Type B pancreatic cell (in vitro differentiated cells): Measurements from ENCODE around the gene FOXN4. TPM values are rescaled to one million over a fixed set of nuclear protein-coding genes. Genes with fewer than 3 reads are reported as not detected.

Source experiments
- DNase-seq: peaks from one replicate; pipeline ENCODE4 v3.0.0; 2021; ENCODE audit warnings: mixed read lengths; ENCODE audit not compliant: unreplicated experiment; ENCODE audit errors: extremely low spot score
- H3K27ac Mint-ChIP-seq: 2 replicates; pipeline ENCODE4 v1.8.0; 2021; ENCODE audit warnings: mild to moderate bottlenecking, mixed read lengths
- H3K27me3 Mint-ChIP-seq: 2 replicates; pipeline ENCODE4 v1.8.0; 2021; ENCODE audit warnings: mixed read lengths
- H3K36me3 Mint-ChIP-seq: 2 replicates; pipeline ENCODE4 v1.8.0; 2021; ENCODE audit warnings: mixed read lengths
- H3K4me1 Mint-ChIP-seq: one replicate; pipeline ENCODE4 v1.8.0; 2021; ENCODE audit warnings: mixed read lengths; ENCODE audit not compliant: unreplicated experiment
- H3K4me3 Mint-ChIP-seq: 2 replicates; pipeline ENCODE4 v1.8.0; 2021; ENCODE audit warnings: mild to moderate bottlenecking, mixed read lengths
- H3K9me3 Mint-ChIP-seq: 2 replicates; pipeline ENCODE4 v1.8.0; 2021; ENCODE audit warnings: mixed read lengths
- CTCF ChIP-seq: fragments of 200-600 bp; sonication (generic); conservative IDR thresholded peaks from 2 replicates; pipeline ENCODE4 v1.5.0; 2021; ENCODE audit warnings: antibody characterized with exemption, mild to moderate bottlenecking
- total RNA-seq: library from RNA; stranded (reverse); gene quantifications from 2 replicates; pipeline ENCODE4 v1.2.1, GENCODE V29; 2021; ENCODE audit warnings: low replicate concordance

FOXN4 gene
- total RNA-seq, 1 donor from 2014 or later = 2.6 TPM

- H3K36me3 Mint-ChIP-seq = peaks cover 12% of the 10 kb centered on the region
- H3K27ac Mint-ChIP-seq = no peak overlapping the region
- H3K27me3 Mint-ChIP-seq = no peaks in the 10 kb centered on the region
- H3K4me1 Mint-ChIP-seq = no peaks in the 10 kb centered on the region
- DNase-seq = no peak
- H3K9me3 Mint-ChIP-seq = no peaks in the 10 kb centered on the region
- TF ChIP-seq CTCF = no peak
- H3K4me3 Mint-ChIP-seq = no peak overlapping the region
Observed at GRCh38 chr12:109239691-109240090, 69.4 kb downstream of the FOXN4 start.

DNA sequence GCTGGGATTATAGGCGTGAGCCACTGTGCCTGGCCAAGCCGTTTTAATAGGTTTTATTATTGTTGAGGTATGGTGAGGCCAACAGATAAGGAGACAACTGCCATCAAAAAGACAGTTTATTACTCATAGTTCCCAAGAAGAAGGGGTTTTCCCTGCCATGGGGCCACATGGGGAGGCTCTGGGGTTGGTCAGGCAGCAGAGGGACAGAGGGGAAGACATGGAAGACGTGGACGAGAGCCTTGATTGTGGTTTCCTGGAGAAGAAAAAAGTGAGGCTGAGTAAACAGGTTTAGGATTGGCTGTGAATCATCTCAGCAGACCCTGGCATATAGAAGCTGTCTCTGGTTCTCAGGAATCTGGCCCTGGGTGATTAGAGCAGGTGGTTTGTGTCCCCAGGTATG lies 69.9 kb downstream of the FOXN4 start:
- no peaks in the 10 kb centered on the region for H3K9me3 Mint-ChIP-seq

DNA sequence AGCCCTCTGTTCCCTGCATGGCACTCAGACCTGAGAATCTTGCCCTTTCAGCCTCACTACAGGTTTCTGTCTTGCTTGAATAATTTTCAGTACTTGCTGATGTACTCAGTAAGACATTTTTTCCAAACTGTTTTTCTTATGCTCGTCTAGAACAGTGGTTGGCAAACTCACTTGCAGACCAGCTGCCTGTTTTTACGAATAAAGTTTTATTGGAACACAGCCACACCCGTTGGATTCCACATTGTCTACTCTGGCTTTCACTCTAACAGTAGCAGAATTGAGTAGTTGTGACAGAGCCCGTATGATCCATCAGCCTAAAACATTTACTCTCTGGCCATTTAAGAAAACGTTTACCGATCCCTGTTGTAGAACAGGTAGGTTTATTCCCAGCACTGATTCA lies 72.8 kb downstream of the FOXN4 start:
- TF ChIP-seq CTCF = no peak
- Mint-ChIP-seq H3K4me1 (no peaks in the 10 kb centered on the region), H3K9me3 (no peaks in the 10 kb centered on the region), H3K27ac (no peak overlapping the region), H3K27me3 (no peaks in the 10 kb centered on the region), H3K36me3 (peaks cover 8% of the 10 kb centered on the region), H3K4me3 (no peak overlapping the region)
- DNase-seq = no peak

More for the DNA sequence above, 69.9 kb downstream of the FOXN4 start:
- Mint-ChIP-seq H3K27ac (no peak overlapping the region), H3K27me3 (no peaks in the 10 kb centered on the region), H3K4me1 (no peaks in the 10 kb centered on the region), H3K36me3 (peaks cover 10% of the 10 kb centered on the region), H3K4me3 (no peak overlapping the region)
- DNase-seq = no peak
- TF ChIP-seq CTCF = no peak

GRCh38 chr12:109234012-109234411 lies 75.1 kb downstream of the FOXN4 start:
- Mint-ChIP-seq H3K4me3 (no peak overlapping the region), H3K9me3 (no peaks in the 10 kb centered on the region), H3K27me3 (no peaks in the 10 kb centered on the region), H3K27ac (no peak overlapping the region), H3K36me3 (peaks cover 4% of the 10 kb centered on the region), H3K4me1 (no peaks in the 10 kb centered on the region)
- no peak for DNase-seq
- no peak for TF ChIP-seq CTCF

GRCh38 chr12:109232731-109233130 lies 76.4 kb downstream of the FOXN4 start:
- no peak for TF ChIP-seq CTCF
- Mint-ChIP-seq H3K27ac (no peak overlapping the region), H3K4me1 (no peaks in the 10 kb centered on the region), H3K4me3 (no peak overlapping the region), H3K27me3 (no peaks in the 10 kb centered on the region), H3K36me3 (peaks cover 4% of the 10 kb centered on the region), H3K9me3 (no peaks in the 10 kb centered on the region)
- no peak for DNase-seq

- H3K27ac Mint-ChIP-seq = no peak overlapping the region
- no peak for DNase-seq
- no peak for TF ChIP-seq CTCF
Observed at GRCh38 chr12:109230193-109230592, 78.9 kb downstream of the FOXN4 start.

More at GRCh38 chr12:109230193-109230592, 78.9 kb downstream of the FOXN4 start:
- no peaks in the 10 kb centered on the region for H3K27me3 Mint-ChIP-seq
- no peaks in the 10 kb centered on the region for H3K9me3 Mint-ChIP-seq
- no peaks in the 10 kb centered on the region for H3K4me1 Mint-ChIP-seq
- no peaks in the 10 kb centered on the region for H3K36me3 Mint-ChIP-seq
- no peak overlapping the region for H3K4me3 Mint-ChIP-seq
